Activated T-cell treated with anti-CD3 and anti-CD28 coated beads, Interleukin-2, amount 50 U/mL, for 48 hours (primary cell): Measurements from ENCODE around the gene QSOX1.
A peak's percentile ranks its signal among the peaks of the same experiment; 100 is the strongest.

Source experiments
- DNase-seq, 2 experiments: peaks; one replicate each; pipeline ENCODE4 v3.0.0-alpha.2; 2020

QSOX1 gene

DNA sequence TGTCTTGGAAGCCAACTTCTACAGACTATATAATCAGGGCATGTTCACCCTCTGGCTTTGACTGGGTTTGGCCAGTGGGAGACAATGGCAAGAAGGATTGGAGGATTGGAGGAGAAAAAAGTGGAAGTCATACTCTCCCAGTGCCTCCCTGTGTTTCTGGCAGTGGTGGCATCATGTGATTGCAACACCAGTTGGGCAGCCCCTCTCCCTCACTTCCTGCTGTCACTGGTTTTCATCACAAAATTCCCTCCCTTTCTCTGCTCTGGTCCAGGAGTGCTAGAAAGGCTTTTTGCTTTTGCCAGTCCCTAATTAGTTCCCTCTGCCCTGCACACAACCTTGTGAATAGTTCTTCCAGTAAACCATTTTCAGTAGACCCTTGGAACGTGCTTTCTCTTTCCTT is 3.7 kb upstream of the QSOX1 start:
- no peak for DNase-seq

DNA sequence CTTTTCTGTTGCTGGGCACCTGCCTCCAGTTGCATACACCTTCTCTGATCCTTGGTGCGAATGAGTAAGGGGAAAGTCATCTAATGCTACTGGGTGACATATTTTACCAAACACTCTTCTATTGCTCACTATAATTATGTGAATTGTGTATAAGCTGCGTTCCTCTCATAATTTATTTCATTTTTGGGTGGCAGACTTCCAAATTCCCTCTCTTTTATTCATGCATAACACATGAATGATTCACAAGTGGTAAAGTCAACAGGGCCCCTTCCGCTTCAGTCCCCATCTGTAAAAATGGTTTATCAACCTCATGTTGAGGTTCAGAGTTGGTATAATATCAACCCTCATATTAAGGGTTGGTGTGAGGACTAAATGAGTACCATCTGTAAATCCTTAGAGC is 3.2 kb upstream of the QSOX1 start:
- no peak for DNase-seq

DNA sequence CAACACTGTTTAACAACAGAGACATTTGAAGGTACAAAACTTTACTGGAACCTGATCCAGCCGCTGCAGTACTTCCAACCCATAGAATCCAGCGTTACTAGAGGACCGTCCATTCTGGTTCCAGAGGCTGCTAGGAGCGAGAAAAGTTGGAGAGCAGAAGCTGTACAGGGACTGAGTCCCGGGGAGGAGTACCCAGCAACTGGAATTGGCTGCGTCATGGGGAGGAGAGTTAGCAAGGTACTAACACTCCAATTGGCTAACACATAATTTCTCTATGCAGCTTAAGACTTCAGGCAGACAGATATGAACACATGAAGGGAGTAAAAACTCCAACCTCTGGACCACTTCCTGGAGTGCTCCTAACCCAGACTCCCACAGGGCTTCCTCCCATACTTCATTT is 2.1 kb upstream of the QSOX1 start:
- DNase-seq = no peak

GRCh38 chr1:180153032-180153431 is 1.6 kb upstream of the QSOX1 start:
- DNase-seq = no peak

DNA sequence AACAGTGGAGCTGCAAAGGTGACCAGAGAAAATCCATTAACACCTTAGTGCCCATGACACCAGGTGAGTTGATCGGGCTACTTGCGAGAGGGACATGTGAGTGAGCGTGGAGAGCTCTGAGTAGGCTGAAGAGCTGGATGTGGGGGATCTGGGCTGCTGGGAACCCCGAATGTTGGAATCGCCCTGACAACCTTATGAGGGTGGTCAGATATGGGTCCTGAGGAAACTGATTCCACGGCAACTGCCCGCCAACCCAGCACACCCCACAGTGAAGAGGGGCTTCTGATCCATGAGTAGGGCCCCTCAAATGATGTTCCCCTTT is 705 bp upstream of the QSOX1 start:
- peak in 1 of 2 experiments; percentile 28 for DNase-seq

GRCh38 chr1:180155182-180155682 is 563 bp downstream of the QSOX1 start:
- peak in 1 of 2 experiments; percentile 51 for DNase-seq

GRCh38 chr1:180156201-180156600 is 1.5 kb downstream of the QSOX1 start:
- no peak for DNase-seq

- DNase-seq = no peak
These were observed 2.0 kb downstream of the QSOX1 start for GRCh38 chr1:180156631-180157091.

DNA sequence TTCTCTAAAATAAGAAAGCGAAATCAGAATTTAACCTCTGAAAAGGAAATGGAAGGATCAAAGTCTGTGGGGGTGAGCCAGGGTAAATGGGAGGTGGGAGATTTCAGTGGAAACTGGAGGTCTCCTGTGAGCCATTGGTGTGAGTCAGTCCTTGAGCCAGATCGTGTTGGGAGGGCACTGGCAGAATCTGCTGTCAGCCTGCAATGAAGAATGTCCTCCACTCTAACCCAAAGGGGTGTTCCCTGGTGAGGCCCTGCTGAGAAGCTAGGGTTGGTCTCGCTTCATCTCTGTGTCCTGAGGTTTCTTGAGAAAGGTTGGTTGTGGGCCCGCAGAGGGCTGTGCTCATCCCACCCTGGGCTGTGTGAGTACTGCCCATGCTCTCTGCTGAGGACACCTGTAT is 2.4 kb downstream of the QSOX1 start:
- DNase-seq = no peak

GRCh38 chr1:180157576-180158057 is 2.9 kb downstream of the QSOX1 start:
- no peak for DNase-seq

DNA sequence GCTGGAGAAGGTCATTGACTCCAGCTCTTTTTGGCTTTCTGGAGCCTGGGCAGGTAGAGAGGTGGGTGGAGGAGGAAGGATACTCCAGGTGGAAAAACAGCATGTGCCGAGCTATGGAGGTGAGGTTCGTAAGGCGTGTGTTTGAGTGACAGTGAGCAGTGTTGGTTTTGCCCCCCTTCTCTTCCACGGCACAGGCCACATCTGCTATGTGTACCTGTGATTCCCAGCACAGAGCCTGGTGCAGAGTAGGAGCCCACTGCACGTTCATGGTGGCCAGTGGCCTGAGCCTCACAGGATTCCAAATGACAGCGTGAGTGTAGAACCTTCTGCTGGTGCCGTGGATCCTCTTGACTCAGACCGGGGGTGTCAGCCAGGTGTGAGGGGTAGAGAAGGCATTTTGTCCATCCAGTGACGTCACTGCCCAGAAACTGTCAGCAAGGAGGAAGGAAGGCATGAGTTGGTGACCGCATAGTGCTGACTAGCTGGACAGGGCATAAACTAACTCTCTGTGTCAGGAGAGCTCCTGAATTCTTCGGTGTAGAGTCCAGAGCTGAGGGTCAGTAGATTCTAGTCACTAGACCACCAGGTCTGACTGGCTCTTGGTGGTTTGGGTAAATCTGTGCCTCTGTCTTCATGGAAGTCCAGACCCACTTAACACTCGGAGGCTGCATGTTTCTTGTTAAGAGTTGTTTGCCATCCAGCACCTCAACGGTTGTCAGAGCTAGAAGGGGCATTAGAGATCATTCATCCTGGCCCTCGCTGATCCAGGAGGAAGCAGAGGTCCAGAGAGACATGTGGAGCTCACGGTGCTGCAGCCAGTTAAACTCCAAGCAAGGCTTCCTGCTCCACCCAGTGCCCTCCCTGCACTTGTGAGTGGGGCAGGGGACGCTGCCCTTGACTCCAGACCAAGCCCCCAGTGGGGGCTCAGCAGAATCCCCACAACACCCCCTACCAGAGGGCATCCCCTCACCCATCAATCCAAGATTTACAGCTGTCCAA is 3.8 kb downstream of the QSOX1 start:
- DNase-seq = no peak

GRCh38 chr1:180160357-180160756 is 5.7 kb downstream of the QSOX1 start:
- no peak for DNase-seq

- DNase-seq = no peak
These were observed 8.4 kb downstream of the QSOX1 start for GRCh38 chr1:180163041-180163440.

DNA sequence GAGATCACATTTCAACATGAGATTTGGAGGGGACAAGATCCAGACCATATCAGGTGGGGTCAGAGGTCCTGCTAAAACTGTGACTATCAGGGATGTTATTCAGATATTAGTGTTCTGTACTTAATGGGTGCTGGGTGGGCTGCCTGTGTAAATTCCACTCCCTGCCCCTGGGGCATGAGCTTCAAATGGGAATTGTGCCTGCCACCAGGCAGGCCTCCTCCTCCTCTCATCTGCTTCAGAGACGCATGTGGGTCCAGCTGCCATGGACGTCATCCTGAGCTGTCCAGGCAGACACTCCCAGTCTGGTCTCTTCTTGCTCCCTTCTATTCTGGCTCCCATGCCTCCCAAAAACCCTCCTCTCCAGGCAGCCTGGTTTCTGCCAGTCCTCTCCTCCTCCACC is 10.4 kb downstream of the QSOX1 start:
- DNase-seq = no peak

DNA sequence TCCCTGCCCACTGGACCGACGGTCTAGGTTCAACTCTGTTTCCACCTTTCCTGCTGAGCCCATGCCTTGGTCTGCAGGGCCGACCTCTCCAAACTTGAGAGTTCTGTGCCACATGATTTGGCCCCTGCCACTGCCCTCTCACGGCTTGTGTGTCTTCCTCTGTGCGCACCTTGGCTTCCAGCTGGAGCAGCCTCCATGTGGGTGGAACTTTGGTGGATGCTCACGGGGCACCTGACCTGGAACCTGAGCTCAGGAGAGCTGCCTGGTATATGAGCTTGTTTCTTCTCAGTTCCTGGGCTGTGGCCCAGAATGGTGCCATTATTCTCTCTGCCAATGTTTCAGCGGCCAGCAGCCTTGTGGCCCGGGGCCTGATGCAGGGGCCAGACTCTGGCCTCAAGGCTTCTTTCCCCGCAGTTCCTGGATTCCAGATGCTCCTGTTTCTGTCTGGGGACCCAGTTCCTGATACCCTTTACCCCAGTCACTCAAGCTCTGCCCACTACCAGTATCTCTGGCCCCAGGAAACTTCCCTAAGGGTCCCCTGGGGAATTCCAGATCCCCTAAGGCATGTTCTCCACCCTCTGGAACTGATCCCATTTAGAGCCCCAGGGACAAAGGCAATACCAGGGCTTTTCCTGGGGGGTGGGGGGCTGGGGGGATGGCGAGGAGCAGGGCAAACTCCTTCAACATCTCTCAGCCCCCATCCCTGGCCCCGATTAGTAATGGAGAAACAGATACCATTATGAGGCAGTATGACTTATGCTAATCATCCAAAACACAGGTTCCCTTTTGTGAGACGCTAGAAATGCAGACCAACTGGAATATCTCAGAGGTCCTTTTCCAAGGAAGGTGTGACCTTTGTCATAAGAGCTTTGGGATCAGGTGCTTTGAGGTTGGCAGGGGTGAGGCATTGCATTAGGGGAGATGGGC is 11.1 kb downstream of the QSOX1 start:
- no peak for DNase-seq

DNA sequence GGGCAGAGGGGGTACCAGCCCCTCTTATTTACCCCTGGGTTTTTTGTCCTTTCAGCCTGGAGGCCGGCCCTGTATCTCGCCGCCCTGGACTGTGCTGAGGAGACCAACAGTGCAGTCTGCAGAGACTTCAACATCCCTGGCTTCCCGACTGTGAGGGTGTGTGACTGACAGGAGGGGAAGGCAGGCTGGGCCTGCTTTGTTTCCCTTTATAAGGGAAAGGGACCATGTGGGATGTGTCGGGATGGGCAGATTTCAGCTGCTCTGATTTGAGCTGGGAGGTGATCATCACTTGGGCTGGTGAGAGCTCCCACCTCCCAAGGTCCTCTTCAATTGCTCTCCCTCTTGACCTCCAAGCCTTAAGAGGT is 11.7 kb downstream of the QSOX1 start:
- DNase-seq = no peak

DNA sequence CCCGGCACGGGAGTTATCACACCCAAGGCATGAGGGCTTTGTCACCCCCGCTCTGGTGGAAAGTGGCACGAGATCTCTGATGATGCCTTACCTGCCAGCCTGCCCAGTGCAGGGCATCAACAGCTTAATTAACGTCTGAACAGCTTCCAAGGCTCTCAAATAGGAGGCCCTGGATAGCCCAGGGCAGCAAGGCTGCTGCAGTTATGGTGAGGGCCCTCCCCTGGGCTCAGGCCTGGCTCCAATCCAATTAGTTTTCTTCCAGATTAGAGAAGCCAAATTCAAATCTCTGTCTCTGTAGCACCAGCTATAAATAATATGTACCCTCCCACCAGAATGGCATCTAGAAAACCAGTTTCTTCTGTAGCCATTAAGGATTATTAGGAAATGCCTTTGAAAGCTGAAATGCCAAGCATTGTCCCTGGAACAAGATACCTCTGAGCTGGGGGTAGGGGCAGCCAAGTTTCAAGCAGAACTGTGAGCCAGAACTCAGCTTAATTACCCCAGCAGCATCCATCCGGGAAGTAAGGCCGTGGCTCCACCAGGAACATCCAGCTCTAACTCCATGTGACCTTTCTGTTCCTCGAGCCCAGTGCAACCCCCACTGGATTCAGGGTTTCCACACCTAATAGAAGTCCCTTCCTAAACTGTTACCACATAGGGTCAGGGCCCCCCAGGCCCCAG is 12.5 kb downstream of the QSOX1 start:
- DNase-seq = no peak

- DNase-seq = no peak
These were observed 13.2 kb downstream of the QSOX1 start for GRCh38 chr1:180167721-180168467.

GRCh38 chr1:180168786-180169639 is 14.3 kb downstream of the QSOX1 start:
- DNase-seq = peak; percentile 50 to 53

DNA sequence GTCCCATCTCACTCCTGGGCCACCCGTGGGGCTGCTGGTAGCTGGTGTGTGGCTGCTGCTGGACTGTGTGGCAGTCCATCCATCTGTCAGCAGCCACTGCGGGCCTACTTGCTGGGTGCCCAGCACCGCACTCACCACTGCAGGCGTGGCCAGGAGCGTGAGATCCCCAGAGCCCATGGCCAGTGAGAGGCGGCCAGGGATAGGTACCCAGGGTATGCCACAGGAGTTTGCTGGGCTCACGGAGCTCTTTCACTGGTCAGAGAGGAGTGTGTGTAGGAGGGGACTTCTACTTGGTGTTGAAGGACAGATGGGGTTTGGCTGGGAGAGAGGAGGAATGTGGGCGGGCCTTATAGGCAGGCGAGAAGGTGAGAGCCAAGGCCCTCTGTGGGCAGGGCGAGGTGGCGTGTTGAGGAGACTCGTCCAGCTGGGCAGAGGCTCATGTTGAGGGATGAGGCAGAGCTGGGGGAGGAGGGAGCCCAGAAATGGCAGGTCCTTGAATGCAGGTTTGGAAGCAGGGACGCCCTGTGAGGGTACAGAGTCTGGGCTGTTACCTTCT is 15.0 kb downstream of the QSOX1 start:
- no peak for DNase-seq
